GM18909 (cell line): ENCODE measurements around the gene EFNB2.

Experiments
- ATAC-seq: cut with Tn5 transposase; IDR thresholded peaks from one replicate; pipeline ENCODE4 v1.9.1; 2021; ENCODE audit warnings: mild to moderate bottlenecking; ENCODE audit not compliant: unreplicated experiment, poor library complexity

Gene EFNB2

GRCh38 chr13:106467427-106468122 is 67.9 kb downstream of the EFNB2 start:
- ATAC-seq, result no peak

- no peak for ATAC-seq
Observed at GRCh38 chr13:106466691-106467426, 68.6 kb downstream of the EFNB2 start.

GRCh38 chr13:106464076-106464475 is 71.4 kb downstream of the EFNB2 start:
- no peak for ATAC-seq

DNA sequence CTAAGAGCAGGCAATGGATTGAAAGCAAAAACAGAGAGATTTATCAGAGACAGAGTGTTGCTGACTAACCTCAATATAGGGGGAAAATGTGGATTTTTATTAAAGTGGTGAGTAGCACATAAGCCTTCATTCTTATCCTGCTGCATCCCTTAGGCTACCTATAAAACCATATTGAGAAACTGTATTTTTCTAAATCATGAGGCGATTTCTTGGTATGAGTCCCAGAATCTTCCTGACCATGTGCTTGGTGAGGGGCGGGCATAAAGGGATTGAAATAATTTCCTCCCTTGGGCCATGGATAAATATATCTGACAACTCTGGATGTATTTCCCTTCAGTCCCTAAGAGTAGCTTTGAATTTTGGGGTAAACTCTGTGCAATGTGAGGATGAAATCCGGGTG is 72.8 kb downstream of the EFNB2 start:
- ATAC-seq, result no peak

GRCh38 chr13:106455777-106456176 is 79.7 kb downstream of the EFNB2 start:
- no peak for ATAC-seq

GRCh38 chr13:106455190-106455589 is 80.3 kb downstream of the EFNB2 start:
- no peak for ATAC-seq

- ATAC-seq, result no peak
Observed at GRCh38 chr13:106453101-106453500, 82.4 kb downstream of the EFNB2 start.

- ATAC-seq, result no peak
Observed at GRCh38 chr13:106450991-106451390, 84.5 kb downstream of the EFNB2 start.

DNA sequence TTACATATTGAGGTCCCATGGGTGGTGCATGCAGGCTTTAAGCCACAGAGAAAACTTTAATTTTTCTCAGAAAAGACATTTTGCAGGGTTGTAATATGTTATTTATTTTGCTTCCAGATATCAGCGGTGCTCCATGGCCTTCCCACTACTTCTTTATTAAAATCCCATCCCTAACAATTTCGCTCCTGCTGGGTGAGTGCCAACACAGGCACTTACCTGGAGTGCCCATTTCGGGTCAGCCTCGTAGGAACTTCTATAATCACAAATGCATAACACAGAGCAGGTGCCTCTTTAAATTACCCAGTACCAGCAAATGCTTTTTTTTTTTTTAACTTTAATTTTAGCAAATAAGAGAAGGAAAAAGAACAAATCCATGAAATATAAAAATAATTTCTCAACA is 86.4 kb downstream of the EFNB2 start:
- ATAC-seq, result no peak

GRCh38 chr13:106445996-106446395 is 89.5 kb downstream of the EFNB2 start:
- ATAC-seq, result no peak

- ATAC-seq, result no peak
Observed at GRCh38 chr13:106443607-106444322, 91.7 kb downstream of the EFNB2 start.

GRCh38 chr13:106440866-106441265 is 94.6 kb downstream of the EFNB2 start:
- no peak for ATAC-seq
